CD4-positive, alpha-beta T cell treated with Interferon gamma for 1 hour (primary cell): ENCODE measurements around the gene ACER1.
"Not testable (repeated sequence)": the region's sequence is repeated elsewhere in the genome, so short reads cannot be mapped to it uniquely, and the experiment has no call there.

Source experiments
- DNase-seq: peaks from one replicate; pipeline ENCODE4 v3.0.0-alpha.2; 2020

The ACER1 gene

DNA sequence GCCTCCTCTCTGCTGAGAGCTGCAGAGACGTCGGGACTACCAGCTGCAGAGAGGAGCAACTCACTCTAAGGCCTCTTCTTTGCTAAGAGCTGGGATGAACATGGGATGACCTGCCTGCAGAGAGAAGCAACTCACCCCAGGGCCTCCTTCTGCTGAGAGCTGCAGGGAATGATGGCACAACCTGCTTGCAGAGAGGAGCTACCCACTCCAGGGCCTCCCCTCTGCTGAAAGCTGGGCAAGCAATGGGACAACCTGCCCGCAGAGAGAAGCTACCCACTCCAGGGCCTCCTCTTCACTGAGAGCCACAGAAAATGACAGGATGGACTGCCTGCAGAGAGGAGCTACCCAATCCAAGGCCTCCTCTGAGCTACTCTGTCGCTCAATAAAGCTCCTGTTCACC is 46.7 kb downstream of the ACER1 start:
- DNase-seq = no peak

DNA sequence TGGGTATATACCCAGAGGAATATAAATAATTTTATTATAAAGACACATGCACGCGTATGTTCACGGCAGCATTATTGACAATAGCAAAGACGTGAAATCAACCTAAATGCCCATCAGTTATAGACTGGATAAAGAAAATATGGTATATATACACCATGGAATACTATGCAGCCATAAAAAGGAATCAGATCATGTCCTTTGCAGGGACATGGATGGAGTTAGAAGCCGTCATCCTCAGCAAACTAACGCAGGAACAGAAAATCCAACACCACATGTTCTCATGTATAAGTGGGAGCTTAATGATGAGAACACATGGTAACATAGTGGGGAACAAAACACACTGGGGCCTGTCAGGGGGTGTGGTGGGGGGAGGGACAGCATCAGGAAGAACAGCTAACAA is 51.0 kb downstream of the ACER1 start:
- DNase-seq = not testable (repeated sequence)

DNA sequence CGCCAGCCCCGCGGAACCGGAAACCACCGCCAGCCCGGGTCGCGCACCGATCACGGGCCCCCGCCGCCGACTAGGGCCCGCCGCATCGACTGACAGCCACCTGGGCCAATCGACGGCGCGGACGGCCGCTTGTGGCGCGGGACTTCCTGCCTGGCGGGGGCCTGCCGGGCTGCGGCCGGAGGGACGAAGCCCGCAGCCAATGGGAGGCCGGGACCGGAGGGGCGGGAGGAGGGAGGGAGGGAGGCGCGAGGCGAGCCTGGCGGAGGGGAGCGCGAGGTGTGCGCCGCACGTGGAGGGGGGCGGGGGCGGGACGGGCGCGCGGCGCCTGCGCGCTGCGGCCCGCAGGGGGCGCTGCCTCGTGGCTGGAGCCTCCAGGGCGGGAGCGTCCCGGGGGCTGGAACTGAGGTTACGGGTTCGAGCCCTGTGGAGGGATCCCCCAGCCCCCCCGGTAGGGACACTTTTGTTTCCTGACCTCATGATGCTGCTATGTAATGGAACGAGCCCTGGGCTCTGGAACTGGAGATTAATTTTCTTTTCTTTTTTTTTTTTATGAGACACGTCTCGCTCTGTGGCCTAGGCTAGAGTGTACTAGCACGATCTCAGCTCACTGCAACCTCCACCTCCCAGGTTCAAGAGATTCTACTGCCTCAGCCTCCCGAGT is 53.4 kb downstream of the ACER1 start, which contains the start of gene MLLT1:
Gene MLLT1, minus strand, starts transcription at position 45 of the 661 bp plus-strand sequence. CDS start 191 bp downstream, outside the sequence.
- peak; percentile 97 for DNase-seq

DNA sequence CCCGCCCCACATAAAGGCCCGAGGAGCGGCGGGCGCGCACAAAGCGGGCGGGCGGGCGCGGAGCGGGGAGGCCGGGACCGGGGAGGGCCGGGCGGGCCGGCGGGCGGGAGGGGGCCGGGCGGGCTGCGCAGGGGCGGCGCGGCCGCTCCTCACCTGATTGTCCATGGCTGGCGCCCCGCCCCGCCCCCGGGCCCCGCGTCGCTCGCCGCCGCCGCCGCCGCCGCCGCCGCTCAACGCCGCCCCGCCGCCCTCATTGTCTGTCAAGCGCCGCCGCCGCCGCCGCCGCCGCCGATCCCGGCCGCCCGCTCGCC is 53.8 kb downstream of the ACER1 start:
- no peak for DNase-seq

DNA sequence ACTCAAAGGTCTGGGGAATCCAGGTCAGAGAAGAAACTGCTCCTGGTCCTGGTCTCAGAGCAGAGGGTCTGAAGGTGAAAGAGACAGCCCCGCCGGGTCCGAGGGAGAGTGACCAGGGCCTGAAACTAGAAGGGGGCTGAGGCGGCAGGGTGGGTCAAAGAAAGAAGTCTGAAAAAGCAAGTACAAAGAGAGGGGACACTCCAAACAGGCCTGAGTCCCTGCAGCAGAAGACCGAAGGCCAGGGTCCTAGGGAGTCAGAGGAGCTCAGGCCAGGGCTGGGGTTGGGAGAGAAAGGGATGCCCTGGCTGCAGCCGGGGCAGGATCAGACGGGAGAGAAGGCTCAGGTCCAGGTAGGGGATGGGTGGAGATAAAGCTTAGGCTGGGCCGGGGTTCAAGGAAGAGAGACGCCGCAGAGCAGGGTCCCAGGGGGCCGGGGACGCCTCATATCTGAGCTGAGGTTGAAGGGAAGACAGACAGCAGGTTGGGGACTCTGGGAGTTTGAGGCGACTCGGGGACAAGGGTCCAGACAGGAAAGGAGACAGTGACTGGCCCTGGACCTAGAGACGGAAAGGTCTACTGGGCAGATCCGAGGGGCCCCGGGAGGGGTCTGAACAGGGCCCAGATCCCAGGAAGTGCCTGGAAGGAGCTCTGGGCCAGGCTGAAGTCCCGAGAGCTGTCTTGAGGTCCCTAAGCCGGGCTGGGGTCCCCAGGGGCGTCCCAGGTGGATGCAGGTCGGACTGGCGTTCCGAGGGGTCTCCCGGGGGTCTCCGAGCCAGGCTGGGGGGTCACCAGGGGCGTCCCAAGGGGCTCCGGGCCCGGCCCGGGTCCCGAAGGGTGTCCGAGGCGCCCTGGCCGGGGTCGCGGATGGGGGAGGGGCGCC is 54.4 kb downstream of the ACER1 start:
- no peak for DNase-seq

DNA sequence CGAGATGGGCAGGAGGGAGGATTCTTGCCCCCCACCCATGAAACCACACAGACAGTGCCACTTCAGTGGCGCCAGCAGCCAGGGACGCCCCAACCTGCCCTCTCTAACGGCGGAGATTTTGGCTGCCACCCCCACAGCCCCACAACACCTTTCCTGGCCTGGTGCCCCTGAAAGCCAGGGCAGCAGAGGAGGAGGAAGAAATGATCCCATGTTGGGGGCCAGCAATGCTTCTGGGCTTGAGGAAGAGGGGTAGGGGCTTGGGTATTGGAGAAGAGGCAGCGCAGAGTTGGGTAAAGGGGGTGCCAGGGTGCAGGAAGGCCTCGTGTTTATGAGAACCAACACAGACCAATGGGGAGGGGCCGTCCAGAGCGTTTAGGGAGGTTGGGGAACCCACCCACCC is 55.4 kb downstream of the ACER1 start:
- DNase-seq = no peak

DNA sequence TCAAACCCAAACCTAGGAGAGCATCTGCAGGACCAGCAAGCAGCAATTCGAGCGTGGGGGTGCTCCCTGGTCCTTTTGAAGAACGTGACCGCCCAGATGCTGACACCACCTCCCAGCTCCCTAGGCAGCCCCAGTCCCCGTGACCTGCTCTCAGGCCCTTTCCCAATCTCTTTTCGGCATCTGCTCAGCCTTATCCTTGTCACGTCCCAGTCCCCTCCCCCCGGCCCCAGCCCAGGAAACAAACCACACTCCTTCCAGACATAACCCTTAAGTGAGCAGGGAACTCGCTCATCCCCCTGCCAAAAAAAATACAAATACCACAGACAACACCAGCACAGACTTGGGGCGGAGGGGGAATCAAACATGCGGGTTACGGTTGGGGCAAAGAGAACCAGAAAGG is 57.0 kb downstream of the ACER1 start:
- DNase-seq = no peak

DNA sequence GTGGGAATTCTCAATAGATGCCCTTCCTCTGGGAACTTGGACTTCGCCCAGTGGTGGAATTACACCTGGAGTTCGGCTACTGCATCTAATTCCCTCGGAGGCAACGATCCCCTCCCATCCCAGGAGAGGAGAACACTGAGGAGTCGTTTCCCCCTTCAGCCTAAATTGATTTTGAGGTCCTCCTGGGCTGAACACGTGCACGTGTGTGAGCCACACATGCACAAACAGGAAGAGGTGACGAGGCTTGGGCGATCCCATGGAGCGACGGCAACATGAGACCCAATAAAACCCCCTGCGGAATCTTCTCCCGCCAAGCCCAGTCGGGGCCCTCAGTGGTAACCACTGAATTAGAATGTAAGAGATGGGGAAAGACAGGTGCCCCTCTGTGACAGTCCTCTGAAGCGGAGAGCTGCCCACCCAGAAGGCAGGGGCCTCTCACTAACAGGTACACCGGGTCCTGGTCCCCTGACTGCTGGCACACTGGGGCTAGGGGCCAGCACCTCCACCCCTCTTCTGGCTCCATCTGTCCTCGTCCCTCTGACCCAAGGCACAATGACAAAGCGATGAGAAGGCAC is 58.2 kb downstream of the ACER1 start:
- no peak for DNase-seq

DNA sequence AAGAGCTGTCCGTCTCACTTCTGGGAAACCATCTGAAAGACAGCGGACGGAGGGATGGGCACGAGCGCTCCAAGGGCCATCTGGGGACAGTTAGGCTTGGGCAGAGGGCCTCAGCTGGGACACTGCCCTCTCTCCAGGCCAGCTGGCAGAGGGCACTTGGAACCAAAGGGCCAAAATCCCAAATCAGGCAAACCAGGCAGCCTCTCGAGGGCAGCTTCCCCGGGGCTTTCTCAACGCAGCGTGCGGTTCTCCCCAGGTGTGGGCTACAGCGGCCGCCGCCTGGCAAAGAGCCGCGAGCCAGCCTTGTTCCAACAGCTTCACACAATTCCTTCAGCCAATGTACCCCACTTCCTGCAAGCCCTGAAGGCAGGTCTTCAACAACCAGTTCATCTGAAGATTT is 58.7 kb downstream of the ACER1 start:
- DNase-seq = no peak

DNA sequence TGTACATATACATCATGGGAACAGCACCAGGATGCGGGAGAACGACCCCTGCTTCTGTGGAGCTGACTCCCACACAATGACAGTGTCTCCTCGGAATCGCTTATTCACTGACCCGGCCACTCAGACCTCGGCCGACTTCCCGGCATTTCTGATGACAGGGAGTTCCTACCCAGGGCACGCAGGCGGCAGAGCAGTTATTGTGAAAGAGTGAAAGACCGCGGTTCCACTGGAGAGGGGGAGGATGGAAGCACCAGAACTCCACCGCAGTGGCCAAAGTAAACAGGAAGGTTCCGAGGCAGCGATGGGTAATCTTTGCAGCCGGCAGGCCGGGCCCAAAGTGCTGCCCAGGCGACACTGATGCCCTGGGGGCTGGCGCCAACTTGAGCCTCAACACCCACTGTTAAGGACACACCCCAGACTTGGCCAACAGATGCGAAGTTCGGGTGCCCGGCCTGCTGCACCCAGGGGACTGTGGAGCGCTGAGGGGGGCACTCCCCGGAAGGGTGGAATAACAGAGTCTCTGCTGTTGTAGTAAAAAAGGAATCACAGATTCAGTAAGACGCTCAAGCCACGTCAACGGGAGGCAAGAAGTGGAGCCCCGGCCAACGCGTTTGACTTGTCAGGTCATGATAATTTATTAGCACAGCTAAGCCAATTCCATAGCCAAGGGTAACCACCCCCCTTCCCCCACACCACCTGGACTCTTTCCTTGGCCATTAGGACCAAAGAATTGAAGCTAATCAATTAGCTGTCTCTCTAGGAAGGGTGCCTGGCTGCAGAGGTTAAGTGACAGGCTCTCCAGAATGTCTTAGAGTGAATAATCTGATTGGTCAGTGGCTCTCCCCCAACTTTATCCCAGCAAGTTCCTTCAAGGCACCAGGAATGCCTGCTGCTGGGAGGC is 59.5 kb downstream of the ACER1 start:
- peak; percentile 55 for DNase-seq

DNA sequence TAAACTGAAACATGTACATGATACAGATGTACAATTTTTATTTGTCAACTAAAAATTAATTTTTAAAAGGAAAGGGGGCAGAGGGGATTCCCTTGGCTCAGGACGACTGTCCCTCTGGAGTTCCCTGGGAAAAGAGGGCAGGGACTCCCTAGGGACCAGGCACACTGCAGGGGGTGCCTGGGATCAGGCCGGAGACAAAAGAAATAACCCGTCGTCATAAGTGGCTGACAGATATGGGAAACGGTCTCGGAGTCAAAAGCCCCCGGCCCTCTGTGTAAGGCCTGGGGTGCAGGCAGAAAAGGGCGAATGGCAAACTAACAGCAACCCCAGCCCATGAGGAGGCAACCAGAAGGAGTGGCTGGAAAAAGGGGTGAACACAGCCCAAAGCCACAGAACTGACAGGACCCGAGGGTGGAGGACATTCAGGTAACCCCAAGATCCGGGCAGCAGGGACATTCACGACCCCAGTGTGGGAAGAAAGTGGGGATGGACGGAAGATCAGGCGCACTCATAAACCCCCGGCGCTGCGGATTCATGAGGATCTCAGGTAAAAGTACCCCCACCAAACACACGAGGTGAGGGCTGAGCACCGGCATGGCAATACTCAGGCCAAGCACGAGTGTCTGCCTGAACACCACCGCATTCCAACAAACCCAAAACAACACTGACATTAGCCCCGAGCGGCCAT is 60.4 kb downstream of the ACER1 start:
- no peak for DNase-seq

DNA sequence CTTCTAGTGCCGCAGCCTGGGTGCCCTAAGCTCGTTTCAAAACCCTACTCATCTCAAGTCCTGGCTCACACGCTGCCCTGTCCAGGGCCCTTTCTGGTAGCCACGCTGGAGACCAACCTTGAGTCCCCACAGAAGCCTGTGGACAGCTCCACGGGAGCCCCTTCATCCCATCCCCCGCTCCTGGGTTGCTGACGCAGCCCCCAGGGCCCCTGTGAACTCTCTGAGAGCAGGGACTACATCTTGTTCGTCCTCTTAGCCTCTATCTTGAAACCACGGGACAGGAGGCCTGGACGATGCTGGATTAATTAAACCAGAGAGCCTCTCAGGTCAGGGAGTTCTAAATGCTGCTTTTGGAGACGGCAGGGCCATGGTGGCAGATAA is 61.0 kb downstream of the ACER1 start:
- DNase-seq = no peak

DNA sequence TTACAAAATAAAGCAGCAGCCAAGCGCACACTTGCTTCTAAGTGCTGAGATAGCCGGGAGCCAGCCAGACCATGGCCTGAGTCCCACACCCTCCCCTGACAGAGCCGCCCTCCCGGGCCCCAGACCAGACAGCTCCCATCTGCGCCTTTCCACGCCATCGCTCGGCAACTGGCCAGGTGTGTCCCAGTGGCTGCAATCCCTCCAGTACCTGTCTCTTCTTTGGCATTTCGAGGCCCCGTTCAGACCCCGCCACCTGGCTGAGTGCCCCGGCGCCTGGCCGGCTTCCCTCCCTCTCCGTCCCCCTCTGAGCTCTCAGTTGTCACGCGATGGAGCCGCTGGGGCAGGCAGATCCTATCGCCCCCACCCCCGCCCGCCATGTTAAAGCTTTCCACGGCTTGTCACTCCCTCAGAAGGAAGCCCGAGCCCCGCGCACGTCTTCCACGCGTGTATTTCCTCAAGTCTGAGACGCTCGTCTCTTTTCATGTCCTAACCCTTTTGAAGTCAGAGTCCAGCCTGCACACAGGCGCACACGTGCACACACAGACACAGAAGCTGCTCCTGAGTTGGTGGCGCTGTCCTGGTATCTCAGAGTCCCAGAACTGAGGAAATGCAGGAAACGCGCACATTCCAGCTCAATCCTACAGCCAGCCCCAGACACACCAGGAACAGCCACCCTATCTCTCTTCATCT is 61.5 kb downstream of the ACER1 start:
- DNase-seq = no peak

DNA sequence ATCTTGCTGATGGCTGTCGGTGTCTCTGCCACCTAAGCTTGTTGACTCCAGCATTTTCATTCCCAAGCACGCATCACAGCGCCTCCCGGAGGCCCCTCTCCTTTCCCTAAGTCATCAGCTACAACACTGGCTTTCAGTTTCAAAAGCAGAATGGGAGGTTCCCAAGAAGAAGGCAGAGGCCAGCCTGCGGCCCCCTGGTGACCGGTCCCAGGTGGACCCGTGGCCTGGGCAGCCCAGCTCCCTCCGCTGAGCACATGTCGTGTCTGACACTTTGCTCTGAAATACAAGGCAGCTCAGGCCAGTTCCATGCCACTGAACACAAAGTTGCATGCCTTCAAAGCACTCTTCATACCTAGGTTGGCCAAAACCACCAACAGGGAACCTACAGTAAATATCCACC is 62.2 kb downstream of the ACER1 start:
- DNase-seq = no peak

DNA sequence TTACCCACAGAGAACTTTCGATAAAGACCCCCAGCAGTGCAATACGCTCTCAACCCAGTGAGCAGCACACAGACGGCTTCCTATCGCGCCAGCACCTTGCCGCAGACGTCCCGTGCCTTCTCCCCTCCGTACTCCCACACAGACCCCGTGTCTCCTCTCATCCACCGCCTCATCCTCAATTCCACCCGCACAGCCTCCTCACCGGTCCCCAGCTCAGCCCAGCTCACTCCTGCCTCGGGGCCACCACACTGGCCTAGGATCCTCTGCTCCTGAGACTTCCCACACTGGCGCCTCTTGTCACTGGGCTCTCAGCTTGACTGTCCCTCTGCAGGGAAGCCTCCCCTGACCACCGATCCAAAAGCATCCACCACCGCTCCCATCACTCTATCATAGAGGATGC is 62.6 kb downstream of the ACER1 start:
- no peak for DNase-seq

DNA sequence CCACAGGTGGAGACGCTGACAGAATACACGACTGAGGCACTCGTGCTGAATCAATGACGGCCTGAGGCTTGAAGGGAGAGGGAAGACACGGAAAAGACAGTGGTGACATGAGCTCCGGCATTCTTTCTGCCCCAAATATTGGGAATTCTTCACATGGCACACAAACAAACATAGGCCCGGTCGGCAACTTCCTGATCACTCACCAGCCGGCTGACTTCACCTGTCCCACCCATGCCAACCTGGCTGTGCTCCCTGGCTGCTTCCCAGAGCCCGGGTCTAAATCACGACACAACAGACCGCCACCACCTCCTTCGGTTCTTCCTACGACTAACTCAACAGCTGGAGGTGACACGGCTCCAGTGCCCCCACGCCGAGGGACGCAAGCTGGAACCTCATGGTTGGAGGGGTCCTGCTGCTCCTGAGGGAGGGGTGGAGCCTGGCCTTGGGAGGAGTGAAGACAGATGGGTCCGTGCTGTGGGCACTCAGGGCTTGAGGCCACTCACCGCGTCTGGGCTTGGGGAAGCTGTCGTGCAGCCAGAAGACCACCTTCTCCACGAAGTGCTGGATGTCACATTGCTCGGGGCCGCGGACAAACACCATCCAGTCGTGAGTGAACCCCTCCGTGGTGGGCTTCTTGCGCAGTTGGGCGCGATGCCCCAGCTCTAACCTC is 63.2 kb downstream of the ACER1 start:
- DNase-seq = no peak

DNA sequence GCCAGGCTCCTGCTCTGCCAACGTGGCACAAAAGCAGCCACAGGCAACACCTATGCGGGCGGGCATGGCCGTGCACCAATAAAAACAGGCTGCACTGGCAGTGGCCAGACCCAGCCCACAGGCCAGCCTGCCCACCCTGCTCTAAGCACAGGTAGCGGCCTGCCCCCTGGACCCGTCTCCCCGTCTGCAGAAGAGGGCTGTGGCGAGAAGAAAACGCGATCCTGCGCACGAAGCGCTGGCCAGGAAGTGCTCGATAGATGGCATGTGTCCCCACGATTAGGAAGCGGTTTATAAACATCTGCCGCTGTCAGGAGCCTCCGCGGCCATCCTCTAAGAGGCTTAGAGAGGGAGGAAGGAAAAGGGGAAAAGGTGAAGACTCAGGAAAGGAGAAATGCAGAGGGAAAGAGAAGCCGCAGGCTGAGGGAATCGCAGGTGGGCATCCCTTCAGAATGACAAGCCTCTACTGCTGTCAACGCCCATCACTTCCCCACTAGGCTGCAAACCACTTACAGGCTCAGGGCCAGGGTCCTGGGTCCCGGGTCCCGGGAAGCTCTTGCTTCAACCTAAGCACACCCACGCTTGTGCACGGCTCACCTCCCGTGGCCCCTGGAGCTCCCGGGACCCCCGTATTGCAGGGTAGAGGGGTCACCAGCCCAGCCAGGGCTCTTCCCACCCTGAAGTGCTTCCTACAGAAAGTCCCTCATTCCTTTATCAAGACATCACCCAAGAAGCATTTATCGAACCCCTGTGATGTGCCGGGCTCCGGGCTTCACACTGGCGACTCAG is 64.1 kb downstream of the ACER1 start:
- no peak for DNase-seq

DNA sequence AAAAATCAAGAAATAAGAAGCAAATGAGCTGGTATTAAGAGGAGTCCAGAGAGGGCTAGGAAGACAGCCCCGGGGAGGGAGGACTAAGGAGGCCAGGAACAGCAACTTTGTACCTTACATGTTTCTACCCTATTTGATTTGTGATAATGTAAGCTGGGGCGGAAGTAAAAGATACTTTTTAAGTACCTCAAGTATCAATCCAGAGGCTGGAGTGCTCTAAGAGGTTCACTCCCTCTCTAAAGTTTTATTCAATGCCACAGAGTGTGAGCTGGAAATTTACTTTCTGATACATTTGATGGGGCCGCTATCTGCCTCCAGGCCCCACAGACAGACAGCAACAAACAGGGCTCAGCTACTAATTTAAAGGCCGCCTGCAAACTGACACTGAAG is 65.0 kb downstream of the ACER1 start:
- no peak for DNase-seq

DNA sequence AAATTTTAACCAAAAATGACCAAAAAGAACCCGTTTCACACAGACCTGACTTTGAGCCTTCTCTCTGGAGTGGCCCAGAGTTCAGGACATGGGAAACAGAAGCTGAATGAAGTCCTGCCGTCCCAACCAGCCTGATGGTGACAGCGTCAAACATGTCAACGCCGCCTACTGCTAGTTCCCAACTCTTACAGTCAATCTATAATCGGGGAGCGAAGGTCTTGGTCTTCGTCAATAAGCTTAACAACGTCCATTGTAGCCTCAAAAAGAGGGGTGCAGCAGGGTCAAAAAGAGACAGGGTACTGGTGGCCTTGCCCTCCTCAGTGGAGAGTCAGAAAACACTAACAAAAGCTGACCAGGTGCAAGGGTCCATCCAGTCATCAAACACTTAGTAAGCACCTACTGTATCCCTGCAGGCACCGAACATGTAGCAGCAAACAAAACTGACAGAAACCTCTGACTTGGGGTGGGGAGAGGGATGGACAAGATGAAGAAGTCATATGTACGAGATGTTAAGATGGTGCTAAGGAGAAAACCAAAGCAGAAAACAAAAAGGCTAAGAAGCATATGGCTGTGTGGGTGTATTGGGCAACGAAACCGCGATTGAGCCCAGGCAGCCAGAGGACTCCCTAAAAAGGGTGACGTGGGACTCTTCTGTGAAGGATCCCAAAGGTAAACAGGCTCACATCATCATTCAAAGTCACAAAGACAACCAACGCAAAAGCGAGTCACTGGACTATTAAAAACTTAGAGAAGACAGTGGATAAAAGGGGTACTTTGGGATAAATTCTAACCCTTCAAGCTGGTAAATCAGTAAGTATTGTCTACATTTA is 65.6 kb downstream of the ACER1 start:
- no peak for DNase-seq

DNA sequence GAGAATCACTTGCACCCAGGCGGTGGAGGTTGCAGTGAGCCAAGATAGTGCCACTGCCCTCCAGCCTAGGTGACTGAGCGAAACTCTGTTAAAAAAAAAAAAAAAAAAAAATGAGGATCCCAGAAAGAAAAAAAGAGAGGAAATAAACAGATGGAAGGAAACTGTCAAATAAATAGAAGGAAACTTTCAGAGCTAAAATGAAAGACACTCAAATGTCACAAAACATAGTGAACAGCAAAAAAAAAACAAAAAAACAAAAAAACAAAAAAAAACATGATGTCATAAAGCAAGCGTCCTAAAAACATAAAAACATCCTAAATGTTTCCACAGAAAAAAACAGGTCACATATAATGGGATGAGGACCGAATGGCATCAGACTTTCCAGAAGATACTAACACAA is 68.6 kb downstream of the ACER1 start:
- no peak for DNase-seq
